ENCODE data around the gene HSF2BP.
"Not testable (repeated sequence)": the region's sequence is repeated elsewhere in the genome, so short reads cannot be mapped to it uniquely, and the experiment has no call there.

GRCh38 chr21:43510669-43511068 lies 148.6 kb downstream of the HSF2BP start:
- not testable (repeated sequence) for TF ChIP-seq POLR2AphosphoS5, POLR2A, CTCF, EP300 (IDR thresholded peaks at IDR 0.05)
